Hematopoietic multipotent progenitor cell treated with erythropoietin and hydrocortisone succinate and interleukin-3 and kit ligand, for 6 days (in vitro differentiated cells): ENCODE measurements around the gene NAT8L.

ENCODE experiments used
- DNase-seq: peaks from one replicate; pipeline ENCODE4 v3.0.0-alpha.2; 2015

The NAT8L gene

GRCh38 chr4:2046031-2046961 lies 12.8 kb upstream of the NAT8L start:
- no peak for DNase-seq

GRCh38 chr4:2047031-2047660 lies 12.0 kb upstream of the NAT8L start:
- DNase-seq = no peak

- DNase-seq = no peak
Observed at GRCh38 chr4:2047781-2048581, 11.1 kb upstream of the NAT8L start.

- no peak for DNase-seq
Observed at GRCh38 chr4:2048831-2049230, 10.3 kb upstream of the NAT8L start.

- no peak for DNase-seq
Observed at GRCh38 chr4:2049381-2049780, 9.7 kb upstream of the NAT8L start.

GRCh38 chr4:2049811-2050210 lies 9.3 kb upstream of the NAT8L start:
- DNase-seq = no peak

- DNase-seq = no peak
Observed at GRCh38 chr4:2051086-2051485, 8.0 kb upstream of the NAT8L start.

GRCh38 chr4:2054217-2054616 lies 4.9 kb upstream of the NAT8L start:
- no peak for DNase-seq

GRCh38 chr4:2057382-2058065 lies 1.6 kb upstream of the NAT8L start:
- no peak for DNase-seq

- no peak for DNase-seq
Observed at GRCh38 chr4:2058264-2059045, 672 bp upstream of the NAT8L start.

- DNase-seq = peak; percentile 25
Observed at GRCh38 chr4:2059726-2060602, 837 bp downstream of the NAT8L start.

- DNase-seq = no peak
Observed at GRCh38 chr4:2060611-2061185, 1.6 kb downstream of the NAT8L start.

GRCh38 chr4:2061186-2062131 lies 2.3 kb downstream of the NAT8L start:
- no peak for DNase-seq

- DNase-seq = no peak
Observed at GRCh38 chr4:2062168-2062807, 3.2 kb downstream of the NAT8L start.

- DNase-seq = no peak
Observed at GRCh38 chr4:2062808-2063524, 3.8 kb downstream of the NAT8L start.

- DNase-seq = no peak
Observed at GRCh38 chr4:2063557-2064275, 4.6 kb downstream of the NAT8L start.

GRCh38 chr4:2064276-2064991 lies 5.3 kb downstream of the NAT8L start:
- DNase-seq = no peak
